ENCODE results near the gene HYKK. TPM values are rescaled to one million over a fixed set of nuclear protein-coding genes. Genes with fewer than 3 reads are reported as not detected.
"Not testable (repeated sequence)": the region's sequence is repeated elsewhere in the genome, so short reads cannot be mapped to it uniquely, and the experiment has no call there.

HYKK gene
- polyA plus RNA-seq, 1 experiment: 3.2 TPM

DNA sequence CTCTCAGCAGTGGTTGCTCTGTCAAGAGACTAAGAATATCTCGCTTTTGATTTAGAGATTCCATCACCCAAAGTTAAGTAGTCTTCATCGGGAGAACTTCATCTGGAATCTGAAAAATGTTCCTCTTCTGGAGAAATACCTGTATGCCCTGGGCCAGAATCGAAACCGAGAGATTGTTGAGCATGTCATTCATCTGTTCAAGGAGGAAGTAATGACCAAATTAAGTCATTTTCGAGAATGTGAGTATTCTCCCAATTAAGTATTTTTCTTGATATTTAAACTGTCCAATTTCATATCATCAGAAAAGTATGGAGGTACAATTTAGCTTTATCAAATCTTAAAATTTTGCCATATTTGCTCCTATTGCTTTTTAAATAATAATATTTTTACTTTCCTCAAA lies 19.9 kb downstream of the HYKK start:
- H3K36me3 ChIP-seq (ENCODE audit: control insufficient read depth, insufficient read depth, low read length): no peaks in the 10 kb centered on the region
- no peaks in the 10 kb centered on the region for H3K27me3 ChIP-seq (ENCODE audit: control insufficient read depth, insufficient read depth, low read length)
- ChIA-PET CTCF (no interaction called here), POLR2A (no interaction called here)
- H3K4me3 ChIP-seq (ENCODE audit: low read depth, low read length): no peak overlapping the region
- no peak for DNase-seq (ENCODE audit: low read depth)
- TF ChIP-seq, protein P1, sequence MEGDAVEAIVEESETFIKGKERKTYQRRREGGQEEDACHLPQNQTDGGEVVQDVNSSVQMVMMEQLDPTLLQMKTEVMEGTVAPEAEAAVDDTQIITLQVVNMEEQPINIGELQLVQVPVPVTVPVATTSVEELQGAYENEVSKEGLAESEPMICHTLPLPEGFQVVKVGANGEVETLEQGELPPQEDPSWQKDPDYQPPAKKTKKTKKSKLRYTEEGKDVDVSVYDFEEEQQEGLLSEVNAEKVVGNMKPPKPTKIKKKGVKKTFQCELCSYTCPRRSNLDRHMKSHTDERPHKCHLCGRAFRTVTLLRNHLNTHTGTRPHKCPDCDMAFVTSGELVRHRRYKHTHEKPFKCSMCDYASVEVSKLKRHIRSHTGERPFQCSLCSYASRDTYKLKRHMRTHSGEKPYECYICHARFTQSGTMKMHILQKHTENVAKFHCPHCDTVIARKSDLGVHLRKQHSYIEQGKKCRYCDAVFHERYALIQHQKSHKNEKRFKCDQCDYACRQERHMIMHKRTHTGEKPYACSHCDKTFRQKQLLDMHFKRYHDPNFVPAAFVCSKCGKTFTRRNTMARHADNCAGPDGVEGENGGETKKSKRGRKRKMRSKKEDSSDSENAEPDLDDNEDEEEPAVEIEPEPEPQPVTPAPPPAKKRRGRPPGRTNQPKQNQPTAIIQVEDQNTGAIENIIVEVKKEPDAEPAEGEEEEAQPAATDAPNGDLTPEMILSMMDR (IDR thresholded peaks at IDR 0.05; ENCODE audit: insufficient read depth, low read depth, low read length): no peak

DNA sequence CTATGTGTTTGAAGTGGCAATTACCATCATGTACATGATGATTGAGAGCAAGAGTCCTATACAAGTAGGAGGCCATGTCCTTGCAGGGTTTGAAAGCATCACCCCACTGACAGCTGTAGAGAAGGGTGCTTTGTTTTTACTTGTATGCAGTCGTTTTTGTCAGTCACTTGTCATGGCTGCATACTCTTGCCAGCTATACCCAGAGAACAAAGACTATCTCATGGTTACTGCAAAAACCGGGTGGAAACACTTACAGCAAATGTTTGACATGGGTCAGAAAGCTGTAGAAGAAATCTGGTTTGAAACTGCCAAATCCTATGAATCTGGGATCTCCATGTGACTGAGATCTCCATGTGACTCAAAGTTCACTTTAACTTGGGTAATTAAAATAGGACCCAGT lies 26.0 kb downstream of the HYKK start:
- TF ChIP-seq, protein P1 (IDR thresholded peaks at IDR 0.05; ENCODE audit: insufficient read depth, low read depth, low read length): no peak
- ChIA-PET POLR2A (no interaction called here), CTCF (no interaction called here)
- Histone ChIP-seq H3K27me3 (ENCODE audit: control insufficient read depth, insufficient read depth, low read length) (no peaks in the 10 kb centered on the region), H3K36me3 (ENCODE audit: control insufficient read depth, insufficient read depth, low read length) (no peaks in the 10 kb centered on the region), H3K4me3 (ENCODE audit: low read depth, low read length) (no peak overlapping the region)
- no peak for DNase-seq (ENCODE audit: low read depth)

DNA sequence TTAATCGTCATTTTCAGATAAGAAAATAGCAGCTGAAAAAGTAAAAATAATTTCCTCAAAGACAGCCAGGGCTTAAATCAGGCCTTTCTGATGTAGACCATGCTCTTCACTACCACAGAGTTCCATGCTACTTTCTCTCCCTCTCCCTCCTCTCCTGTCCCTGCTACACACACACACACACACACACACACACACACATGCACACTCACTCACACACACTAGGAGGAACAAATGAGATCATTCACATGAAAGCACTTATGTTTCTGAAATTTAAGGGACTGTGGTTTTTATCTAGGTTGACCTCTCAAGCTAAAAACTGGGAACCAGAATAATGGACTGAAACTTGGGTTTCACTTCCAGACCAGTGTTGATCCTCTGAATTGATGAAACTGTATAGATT lies 28.8 kb downstream of the HYKK start:
- H3K4me3 ChIP-seq (ENCODE audit: low read depth, low read length): no peak overlapping the region
- no peak for DNase-seq (ENCODE audit: low read depth)
- POLR2A ChIA-PET: no interaction called here
- TF ChIP-seq, protein P1 (IDR thresholded peaks at IDR 0.05; ENCODE audit: insufficient read depth, low read depth, low read length): no peak
- H3K27me3 ChIP-seq (ENCODE audit: control insufficient read depth, insufficient read depth, low read length): no peaks in the 10 kb centered on the region
- no peaks in the 10 kb centered on the region for H3K36me3 ChIP-seq (ENCODE audit: control insufficient read depth, insufficient read depth, low read length)
- CTCF ChIA-PET: interaction anchor here (0.9 kb wide), 1 partner anchor 21 kb away, joined by 4 read pairs; no protein-coding TSS in a partner anchor

DNA sequence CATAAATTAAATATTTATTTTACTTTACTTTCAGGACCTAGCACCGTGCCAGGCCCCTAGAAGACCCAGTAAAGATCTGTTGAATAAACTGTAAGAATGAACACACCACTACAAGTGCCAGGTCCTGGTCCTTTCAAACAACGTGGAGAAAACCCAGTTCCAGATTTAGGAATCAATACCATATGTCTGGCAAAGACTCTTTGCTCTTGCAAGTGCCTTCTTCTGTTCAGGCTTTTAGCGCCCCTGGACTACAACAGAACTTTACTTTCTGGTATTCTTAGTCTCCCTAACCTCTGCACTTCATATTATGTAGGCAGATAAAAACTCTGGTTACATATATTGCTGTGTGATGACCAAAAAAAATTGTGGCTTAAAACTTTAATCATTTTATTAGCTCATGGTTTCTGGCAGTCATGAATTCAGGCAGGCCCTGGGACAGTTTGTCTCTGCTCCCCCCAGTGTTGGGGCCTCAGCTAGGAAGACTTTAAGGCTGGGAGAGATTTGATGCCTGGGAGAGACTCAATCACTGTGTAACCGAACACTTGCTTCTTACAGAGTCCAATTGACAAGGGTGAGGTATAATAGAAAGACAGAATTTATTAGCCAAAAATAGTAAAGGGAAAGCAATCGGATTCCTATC lies 30.0 kb downstream of the HYKK start:
- H3K27me3 ChIP-seq (ENCODE audit: control insufficient read depth, insufficient read depth, low read length): no peaks in the 10 kb centered on the region
- ChIA-PET POLR2A (no interaction called here), CTCF (interaction anchor here (0.9 kb wide), 1 partner anchor 9 kb away, joined by 3 read pairs; no protein-coding TSS in a partner anchor)
- no peak overlapping the region for H3K4me3 ChIP-seq (ENCODE audit: low read depth, low read length)
- DNase-seq (ENCODE audit: low read depth): no peak
- TF ChIP-seq, protein P1 (IDR thresholded peaks at IDR 0.05; ENCODE audit: insufficient read depth, low read depth, low read length): no peak
- H3K36me3 ChIP-seq (ENCODE audit: control insufficient read depth, insufficient read depth, low read length): no peaks in the 10 kb centered on the region

DNA sequence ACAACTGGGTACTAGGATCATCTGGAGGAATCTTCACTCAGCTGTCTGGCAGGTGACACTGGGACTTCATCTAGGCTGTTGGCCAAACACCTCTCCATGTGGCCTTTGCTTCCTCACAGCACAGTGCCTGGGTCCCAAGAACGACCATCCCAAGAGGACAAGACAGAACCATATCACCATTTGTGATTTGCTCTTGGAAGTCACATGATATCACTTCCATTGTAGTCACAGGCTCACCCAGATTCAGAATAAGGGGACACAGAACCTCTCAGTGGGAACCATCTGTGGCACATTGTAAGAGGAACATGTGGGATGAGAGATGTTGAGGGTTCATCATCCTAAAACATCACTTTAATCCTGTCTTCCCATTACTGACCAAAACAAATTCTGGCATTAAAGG lies 31.0 kb downstream of the HYKK start:
- no peak for DNase-seq (ENCODE audit: low read depth)
- ChIA-PET CTCF (interaction anchor here (0.9 kb wide), 1 partner anchor 8 kb away, joined by 3 read pairs; no protein-coding TSS in a partner anchor), POLR2A (no interaction called here)
- peaks cover 3% of the 10 kb centered on the region for H3K36me3 ChIP-seq (ENCODE audit: control insufficient read depth, insufficient read depth, low read length)
- no peaks in the 10 kb centered on the region for H3K27me3 ChIP-seq (ENCODE audit: control insufficient read depth, insufficient read depth, low read length)
- TF ChIP-seq, protein P1 (IDR thresholded peaks at IDR 0.05; ENCODE audit: insufficient read depth, low read depth, low read length): no peak
- no peak overlapping the region for H3K4me3 ChIP-seq (ENCODE audit: low read depth, low read length)

DNA sequence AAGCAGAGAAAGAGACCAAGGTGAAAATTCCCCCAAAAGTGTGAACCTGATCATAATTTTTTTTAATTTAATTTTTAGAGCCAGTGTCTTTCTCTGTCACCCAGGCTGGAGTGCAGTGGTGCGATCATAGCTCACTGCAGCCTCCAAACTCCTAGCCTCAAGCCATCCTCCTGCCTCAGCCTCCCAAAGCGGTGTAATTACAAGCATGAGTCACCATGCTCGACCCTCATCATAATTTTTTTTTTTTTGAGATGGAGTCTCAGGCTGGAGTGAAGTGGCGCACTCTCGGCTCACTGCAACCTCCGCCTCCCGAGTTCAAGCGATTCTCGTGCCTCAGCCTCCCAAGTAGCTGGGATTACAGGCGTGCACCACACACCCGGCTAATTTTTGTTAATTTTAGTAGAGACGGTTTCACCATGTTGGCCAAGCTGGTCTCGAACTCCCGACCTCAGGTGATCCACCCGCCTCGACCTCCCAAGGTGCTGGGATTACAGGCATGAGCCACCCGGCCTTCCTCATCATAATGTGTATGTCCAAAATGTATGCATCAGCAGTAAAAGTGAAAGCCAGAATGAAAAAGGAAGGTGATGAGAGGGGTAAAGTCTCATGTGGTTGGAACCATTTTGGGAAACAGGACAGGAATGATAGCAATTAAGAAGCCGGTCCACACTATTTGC lies 32.2 kb downstream of the HYKK start:
- H3K27me3 ChIP-seq (ENCODE audit: control insufficient read depth, insufficient read depth, low read length); H3K36me3 ChIP-seq (ENCODE audit: control insufficient read depth, insufficient read depth, low read length); DNase-seq (ENCODE audit: low read depth); CTCF ChIA-PET; POLR2A ChIA-PET: not testable (repeated sequence)
- H3K4me3 ChIP-seq (ENCODE audit: low read depth, low read length): peak overlapping the region; percentile 63

All from BJ (cell line).